Measurements from ENCODE around the gene KLHL30.

Gene KLHL30

GRCh38 chr2:238131761-238132462, 6.6 kb upstream of the KLHL30 start:
- DNase-seq: no peak

- DNase-seq: no peak
These were observed 5.7 kb upstream of the KLHL30 start for GRCh38 chr2:238132463-238133450.

- no peak for DNase-seq
These were observed 4.7 kb upstream of the KLHL30 start for GRCh38 chr2:238133499-238134392.

- DNase-seq: no peak
These were observed 4.1 kb upstream of the KLHL30 start for GRCh38 chr2:238134393-238134785.

- no peak for DNase-seq
These were observed 2.8 kb upstream of the KLHL30 start for GRCh38 chr2:238135601-238136150.

- no peak for DNase-seq
These were observed 1.5 kb upstream of the KLHL30 start for GRCh38 chr2:238136820-238137537.

GRCh38 chr2:238137885-238138284, 583 bp upstream of the KLHL30 start:
- DNase-seq: no peak

GRCh38 chr2:238139196-238140039, 950 bp downstream of the KLHL30 start:
- peak; percentile 34 to 47 for DNase-seq

GRCh38 chr2:238140040-238140439, 1.6 kb downstream of the KLHL30 start:
- DNase-seq: no peak

GRCh38 chr2:238140721-238141540, 2.5 kb downstream of the KLHL30 start:
- no peak for DNase-seq

GRCh38 chr2:238141541-238142318, 3.3 kb downstream of the KLHL30 start:
- no peak for DNase-seq

- DNase-seq: no peak
These were observed 4.1 kb downstream of the KLHL30 start for GRCh38 chr2:238142382-238143205.

- no peak for DNase-seq
These were observed 4.9 kb downstream of the KLHL30 start for GRCh38 chr2:238143239-238143951.

- DNase-seq: no peak
These were observed 5.8 kb downstream of the KLHL30 start for GRCh38 chr2:238144262-238144661.

- DNase-seq: no peak
These were observed 6.6 kb downstream of the KLHL30 start for GRCh38 chr2:238145046-238145445.

GRCh38 chr2:238145851-238146250, 7.4 kb downstream of the KLHL30 start:
- DNase-seq: no peak

GRCh38 chr2:238146884-238147544, 8.5 kb downstream of the KLHL30 start:
- no peak for DNase-seq

Data from activated CD4-positive, alpha-beta T cell treated with anti-CD3 and anti-CD28 coated beads, Interleukin-2, amount 50 U/mL, for 48 hours (primary cell).